T-helper 22 cell (primary cell): Measurements from ENCODE around the gene POTEF.
"Not testable (repeated sequence)": the region's sequence is repeated elsewhere in the genome, so short reads cannot be mapped to it uniquely, and the experiment has no call there.

Experiments used
- DNase-seq: peaks from one replicate; pipeline ENCODE4 v3.0.0-alpha.2; 2020; ENCODE audit warnings: low read depth

The POTEF gene

GRCh38 chr2:130152816-130153595, 24.0 kb upstream of the POTEF start:
- no peak for DNase-seq

- not testable (repeated sequence) for DNase-seq
Observed at GRCh38 chr2:130152136-130152815, 23.3 kb upstream of the POTEF start.

GRCh38 chr2:130151145-130151512, 22.1 kb upstream of the POTEF start:
- DNase-seq: not testable (repeated sequence)

GRCh38 chr2:130150181-130151144, 21.4 kb upstream of the POTEF start:
- no peak for DNase-seq

GRCh38 chr2:130148515-130148914, 19.5 kb upstream of the POTEF start:
- DNase-seq: not testable (repeated sequence)

- DNase-seq: peak; percentile 39
Observed at GRCh38 chr2:130145006-130145414, 16.0 kb upstream of the POTEF start, which contains the start of gene CCDC74B. Gene CCDC74B (minus strand): TSS chr2:130145112. CDS start chr2:130144996, 116 bp downstream.

GRCh38 chr2:130143266-130144039, 14.4 kb upstream of the POTEF start:
- DNase-seq: not testable (repeated sequence)

- DNase-seq: not testable (repeated sequence)
Observed at GRCh38 chr2:130142396-130143265, 13.6 kb upstream of the POTEF start.

GRCh38 chr2:130141645-130142370, 12.8 kb upstream of the POTEF start:
- DNase-seq: not testable (repeated sequence)

GRCh38 chr2:130141002-130141401, 12.0 kb upstream of the POTEF start:
- not testable (repeated sequence) for DNase-seq

- not testable (repeated sequence) for DNase-seq
Observed at GRCh38 chr2:130140516-130140915, 11.5 kb upstream of the POTEF start.

GRCh38 chr2:130139331-130140280, 10.6 kb upstream of the POTEF start:
- not testable (repeated sequence) for DNase-seq

GRCh38 chr2:130138841-130139251, 9.8 kb upstream of the POTEF start:
- not testable (repeated sequence) for DNase-seq

- not testable (repeated sequence) for DNase-seq
Observed at GRCh38 chr2:130138326-130138725, 9.3 kb upstream of the POTEF start.

- not testable (repeated sequence) for DNase-seq
Observed at GRCh38 chr2:130137118-130137517, 8.1 kb upstream of the POTEF start.

GRCh38 chr2:130136546-130136945, 7.5 kb upstream of the POTEF start:
- DNase-seq: not testable (repeated sequence)

GRCh38 chr2:130135692-130136541, 6.9 kb upstream of the POTEF start:
- no peak for DNase-seq
